ENCODE results near the gene ZNF227. TPM values are rescaled to one million over a fixed set of nuclear protein-coding genes. Genes with fewer than 3 reads are reported as not detected.

ZNF227 gene
- total and polyA plus RNA-seq, 2 donors (not counting 3 experiments of a cell fraction or from before 2014, with no cell fraction given), result 3.4 to 17.8 TPM

GRCh38 chr19:44258835-44259413 is 46.6 kb downstream of the ZNF227 start:
- H3K9ac ChIP-seq (replicated peaks; ENCODE audit: extremely low read depth, insufficient read depth, low read length), result no peak overlapping the region
- no peaks in the 10 kb centered on the region for H3K9me3 ChIP-seq (replicated peaks; ENCODE audit: control insufficient read depth, insufficient read depth, low read length)
- H3K79me2 ChIP-seq (ENCODE audit: control insufficient read depth, insufficient read depth, low read length), result no peaks in the 10 kb centered on the region
- H3K4me3 ChIP-seq (replicated peaks in 1 of 3; ENCODE audit: insufficient read depth in 1 of 3, low read depth in 1 of 3, low read length in 3 of 3), result no peak overlapping the region
- H3K4me2 ChIP-seq (ENCODE audit: insufficient read depth, low read length), result no peak overlapping the region
- no peaks in the 10 kb centered on the region for H3K27me3 ChIP-seq (ENCODE audit: control insufficient read depth in 2 of 2, insufficient read depth in 2 of 2, low read length in 2 of 2)
- H4K20me1 ChIP-seq (replicated peaks; ENCODE audit: control insufficient read depth, extremely low read depth, insufficient read depth, low read length), result no peaks in the 10 kb centered on the region
- TF ChIP-seq FOS (IDR thresholded peaks at IDR 0.05; ENCODE audit: borderline replicate concordance, insufficient read depth, low read length) (no peak), JUN (IDR thresholded peaks at IDR 0.05; ENCODE audit: borderline replicate concordance, insufficient read depth, insufficient read length, low read depth) (no peak), MYC (IDR thresholded peaks at IDR 0.05; ENCODE audit: low read depth, low read length) (no peak), EZH2 (IDR thresholded peaks at IDR 0.05; ENCODE audit: borderline replicate concordance, low read depth, low read length, severe bottlenecking) (no peak), CTCF (IDR thresholded peaks at IDR 0.05; ENCODE audit: extremely low read depth in 1 of 2, insufficient read depth in 1 of 2, low read depth in 1 of 2, low read length in 2 of 2) (no peak), POLR2A (IDR thresholded peaks at IDR 0.05; ENCODE audit: low read depth, low read length) (no peak), GATA2 (IDR thresholded peaks at IDR 0.05; ENCODE audit: insufficient read depth, insufficient read length, low read depth, low read length) (no peak), POLR2AphosphoS5 (IDR thresholded peaks at IDR 0.05; ENCODE audit: insufficient read depth, low read depth, low read length) (no peak)
- TF ChIP-seq, protein P1, sequence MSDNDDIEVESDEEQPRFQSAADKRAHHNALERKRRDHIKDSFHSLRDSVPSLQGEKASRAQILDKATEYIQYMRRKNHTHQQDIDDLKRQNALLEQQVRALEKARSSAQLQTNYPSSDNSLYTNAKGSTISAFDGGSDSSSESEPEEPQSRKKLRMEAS (IDR thresholded peaks at IDR 0.05; ENCODE audit: insufficient read depth, insufficient read length), result no peak
- intact Hi-C loops (cut with micrococcal nuclease) (loop anchor here (2.0 kb wide), 1 partner anchor 46 kb away; the partner anchor contains the start of gene ZNF227), dilution Hi-C loops (cut with MboI; ENCODE audit: extremely low pct_ligation_motif_present, low sequenced_read_pairs) (no loop called here)
- no peaks in the 10 kb centered on the region for H3K36me3 ChIP-seq (ENCODE audit: control insufficient read depth in 2 of 2, extremely low read depth in 1 of 2, insufficient read depth in 2 of 2, low read length in 2 of 2)
- ChIA-PET CTCF (interaction anchor here (0.8 kb wide), 1 partner anchor 46 kb away, joined by 3 read pairs; the partner anchor contains the start of gene ZNF235), POLR2A (interaction anchor here (0.5 kb wide), 1 partner anchor 47 kb away, joined by 5 read pairs; the partner anchor contains the start of gene ZNF227)
- BruUV-seq (replicated peaks), result no TSS peak
- no peak overlapping the region for H2AFZ ChIP-seq (ENCODE audit: low read depth, low read length)
- FAIRE-seq, result no peak
- no peaks in the 10 kb centered on the region for H3K9me1 ChIP-seq (replicated peaks; ENCODE audit: control insufficient read depth, extremely low read depth, insufficient read depth, low read length)
- no peak overlapping the region for H3K27ac ChIP-seq (ENCODE audit: insufficient read depth, low read depth, low read length)
- no peak for DNase-seq (ENCODE audit: low read depth, low spot score)
- no peaks in the 10 kb centered on the region for H3K4me1 ChIP-seq (ENCODE audit: control insufficient read depth, extremely low read depth, insufficient read depth, low read length)

Measured in endothelial cell of umbilical vein (primary cell).